WTC11 (cell line): ENCODE data around the gene CYP11A1. TPM values are rescaled to one million over a fixed set of nuclear protein-coding genes. Genes with fewer than 3 reads are reported as not detected.
A peak's percentile ranks its signal among the peaks of the same experiment; 100 is the strongest.

Source experiments
- ATAC-seq: fragments of 200-7000 bp; cut with Tn5 transposase; 2 replicates; pipeline ENCODE4 v1.10.0; 2021; ENCODE audit warnings: mild to moderate bottlenecking, moderate library complexity
- CTCF ChIA-PET: fragments of 300-600 bp; sonication (Branson Sonifier 250); formaldehyde crosslinking; loops from one replicate; lab custom pipeline; 2021; ENCODE audit warnings: antibody characterized with exemption; lab: Charles Lee
- POLR2A ChIA-PET: fragments of 350-600 bp; sonication (Branson Sonifier 250); formaldehyde crosslinking; loops from one replicate; lab custom pipeline; 2021; ENCODE audit warnings: antibody characterized with exemption; lab: Charles Lee
- DNase-seq: peaks from one replicate; pipeline ENCODE4 v3.0.0; 2021; ENCODE audit warnings: low spot score
- H3K27ac Mint-ChIP-seq: 2 replicates; pipeline ENCODE4 v1.8.0; 2021; ENCODE audit warnings: mixed read lengths
- H3K27me3 Mint-ChIP-seq: 2 replicates; pipeline ENCODE4 v1.8.0; 2021; ENCODE audit warnings: low read depth, mild to moderate bottlenecking, moderate library complexity, mixed read lengths
- H3K36me3 Mint-ChIP-seq: 2 replicates; pipeline ENCODE4 v1.8.0; 2021; ENCODE audit warnings: mixed read lengths
- H3K4me1 Mint-ChIP-seq: 2 replicates; pipeline ENCODE4 v1.8.0; 2022; ENCODE audit warnings: mixed read lengths
- H3K4me3 Mint-ChIP-seq: 2 replicates; pipeline ENCODE4 v1.8.0; 2021; ENCODE audit warnings: mild to moderate bottlenecking, moderate library complexity, mixed read lengths
- H3K9me3 Mint-ChIP-seq: 2 replicates; pipeline ENCODE4 v1.8.0; 2021; ENCODE audit warnings: mixed read lengths
- ETV6 ChIP-seq: sonication (generic); formaldehyde crosslinking; IDR thresholded peaks from 2 replicates; pipeline ENCODE4 v1.8.1; 2022; ENCODE audit warnings: mild to moderate bottlenecking, missing genetic modification reagents
- HMGA2 ChIP-seq: fragments of 250-450 bp; sonication (Bioruptor Pico); IDR thresholded peaks from 2 replicates; pipeline ENCODE4 v1.4.0; 2021; ENCODE audit warnings: mild to moderate bottlenecking, moderate library complexity
- JAZF1 ChIP-seq: fragments of 250-450 bp; sonication (Bioruptor Pico); IDR thresholded peaks from 2 replicates; pipeline ENCODE4 v1.9.0; 2021; ENCODE audit warnings: moderate library complexity, mild to moderate bottlenecking, inconsistent platforms
- NR2C2 ChIP-seq: sonication (generic); formaldehyde crosslinking; IDR thresholded peaks from 2 replicates; pipeline ENCODE4 v1.8.0; 2022; ENCODE audit warnings: mild to moderate bottlenecking, missing genetic modification reagents
- ZNF219 ChIP-seq: sonication (generic); formaldehyde crosslinking; IDR thresholded peaks from 2 replicates; pipeline ENCODE4 v1.8.0; 2023; ENCODE audit warnings: missing genetic modification reagents, mild to moderate bottlenecking, borderline replicate concordance
- total RNA-seq: library from RNA; stranded (reverse); gene quantifications from 3 replicates; pipeline ENCODE4 v1.2.3, GENCODE V29; 2021
- TF ChIP-seq, protein P1 (sequence below): fragments of 250-450 bp; sonication (Bioruptor Pico); IDR thresholded peaks from 2 replicates; pipeline ENCODE4 v1.9.0; 2021; ENCODE audit warnings: mild to moderate bottlenecking, borderline replicate concordance
- TF ChIP-seq, protein P2 (sequence below): sonication (generic); formaldehyde crosslinking; IDR thresholded peaks from 2 replicates; pipeline ENCODE4 v1.8.1; 2023; ENCODE audit warnings: mild to moderate bottlenecking, missing genetic modification reagents
- TF ChIP-seq, protein P3 (sequence below): fragments of 250-450 bp; sonication (Bioruptor Pico); IDR thresholded peaks from 2 replicates; pipeline ENCODE4 v1.9.0; 2021; ENCODE audit warnings: mild to moderate bottlenecking
- TF ChIP-seq, protein P4 (sequence below): fragments of 250-450 bp; sonication (Bioruptor Pico); IDR thresholded peaks from 2 replicates; pipeline ENCODE4 v1.9.0; 2021; ENCODE audit warnings: moderate library complexity, mild to moderate bottlenecking, inconsistent platforms, borderline replicate concordance
- TF ChIP-seq, protein P5 (sequence below): fragments of 250-450 bp; sonication (Bioruptor Pico); IDR thresholded peaks from 2 replicates; pipeline ENCODE4 v1.8.0; 2021; ENCODE audit warnings: mild to moderate bottlenecking
- TF ChIP-seq, protein P6 (sequence below): sonication (generic); formaldehyde crosslinking; IDR thresholded peaks from 2 replicates; pipeline ENCODE4 v1.8.0; 2023; ENCODE audit warnings: missing genetic modification reagents
- TF ChIP-seq, protein P7 (sequence below): fragments of 250-450 bp; sonication (Bioruptor Pico); conservative IDR thresholded peaks from 2 replicates; pipeline ENCODE4 v1.9.0; 2021; ENCODE audit warnings: mild to moderate bottlenecking

CYP11A1 gene
- total RNA-seq, 1 experiment from 2014 or later = 3.4 TPM

DNA sequence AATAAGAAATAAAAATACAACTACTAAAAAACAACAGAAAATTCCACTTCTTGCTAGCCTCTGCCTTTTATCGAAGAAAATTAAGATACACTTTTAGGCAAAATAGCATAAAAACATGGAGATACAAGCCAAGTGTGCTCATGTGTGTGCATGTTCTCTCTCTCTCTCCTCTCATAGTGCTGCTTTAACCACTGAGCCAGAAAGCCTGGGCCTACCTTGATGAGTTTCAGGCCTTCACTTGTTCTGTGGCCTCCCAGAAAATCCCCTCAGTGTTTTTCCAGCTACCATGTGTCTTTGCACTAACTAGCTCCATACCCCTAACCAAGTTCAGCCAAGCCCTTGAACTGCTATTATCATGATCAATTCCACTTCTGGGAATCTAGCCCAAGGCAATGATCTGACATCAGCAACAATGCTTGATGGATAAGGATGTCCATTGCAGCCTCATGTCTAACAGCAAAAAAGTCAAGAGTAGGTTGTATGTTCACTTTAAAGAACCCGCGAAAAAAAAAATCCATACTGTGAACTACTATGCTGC is 18.1 kb downstream of the CYP11A1 start (continued):
- TF ChIP-seq, protein P1, sequence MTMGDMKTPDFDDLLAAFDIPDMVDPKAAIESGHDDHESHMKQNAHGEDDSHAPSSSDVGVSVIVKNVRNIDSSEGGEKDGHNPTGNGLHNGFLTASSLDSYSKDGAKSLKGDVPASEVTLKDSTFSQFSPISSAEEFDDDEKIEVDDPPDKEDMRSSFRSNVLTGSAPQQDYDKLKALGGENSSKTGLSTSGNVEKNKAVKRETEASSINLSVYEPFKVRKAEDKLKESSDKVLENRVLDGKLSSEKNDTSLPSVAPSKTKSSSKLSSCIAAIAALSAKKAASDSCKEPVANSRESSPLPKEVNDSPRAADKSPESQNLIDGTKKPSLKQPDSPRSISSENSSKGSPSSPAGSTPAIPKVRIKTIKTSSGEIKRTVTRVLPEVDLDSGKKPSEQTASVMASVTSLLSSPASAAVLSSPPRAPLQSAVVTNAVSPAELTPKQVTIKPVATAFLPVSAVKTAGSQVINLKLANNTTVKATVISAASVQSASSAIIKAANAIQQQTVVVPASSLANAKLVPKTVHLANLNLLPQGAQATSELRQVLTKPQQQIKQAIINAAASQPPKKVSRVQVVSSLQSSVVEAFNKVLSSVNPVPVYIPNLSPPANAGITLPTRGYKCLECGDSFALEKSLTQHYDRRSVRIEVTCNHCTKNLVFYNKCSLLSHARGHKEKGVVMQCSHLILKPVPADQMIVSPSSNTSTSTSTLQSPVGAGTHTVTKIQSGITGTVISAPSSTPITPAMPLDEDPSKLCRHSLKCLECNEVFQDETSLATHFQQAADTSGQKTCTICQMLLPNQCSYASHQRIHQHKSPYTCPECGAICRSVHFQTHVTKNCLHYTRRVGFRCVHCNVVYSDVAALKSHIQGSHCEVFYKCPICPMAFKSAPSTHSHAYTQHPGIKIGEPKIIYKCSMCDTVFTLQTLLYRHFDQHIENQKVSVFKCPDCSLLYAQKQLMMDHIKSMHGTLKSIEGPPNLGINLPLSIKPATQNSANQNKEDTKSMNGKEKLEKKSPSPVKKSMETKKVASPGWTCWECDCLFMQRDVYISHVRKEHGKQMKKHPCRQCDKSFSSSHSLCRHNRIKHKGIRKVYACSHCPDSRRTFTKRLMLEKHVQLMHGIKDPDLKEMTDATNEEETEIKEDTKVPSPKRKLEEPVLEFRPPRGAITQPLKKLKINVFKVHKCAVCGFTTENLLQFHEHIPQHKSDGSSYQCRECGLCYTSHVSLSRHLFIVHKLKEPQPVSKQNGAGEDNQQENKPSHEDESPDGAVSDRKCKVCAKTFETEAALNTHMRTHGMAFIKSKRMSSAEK (CRISPR knock-in tag) = no peak
- TF ChIP-seq ETV6 (CRISPR knock-in tag) = no peak
- no peak for TF ChIP-seq NR2C2 (CRISPR knock-in tag)
- TF ChIP-seq HMGA2 (CRISPR knock-in tag) = no peak
- TF ChIP-seq, protein P2, sequence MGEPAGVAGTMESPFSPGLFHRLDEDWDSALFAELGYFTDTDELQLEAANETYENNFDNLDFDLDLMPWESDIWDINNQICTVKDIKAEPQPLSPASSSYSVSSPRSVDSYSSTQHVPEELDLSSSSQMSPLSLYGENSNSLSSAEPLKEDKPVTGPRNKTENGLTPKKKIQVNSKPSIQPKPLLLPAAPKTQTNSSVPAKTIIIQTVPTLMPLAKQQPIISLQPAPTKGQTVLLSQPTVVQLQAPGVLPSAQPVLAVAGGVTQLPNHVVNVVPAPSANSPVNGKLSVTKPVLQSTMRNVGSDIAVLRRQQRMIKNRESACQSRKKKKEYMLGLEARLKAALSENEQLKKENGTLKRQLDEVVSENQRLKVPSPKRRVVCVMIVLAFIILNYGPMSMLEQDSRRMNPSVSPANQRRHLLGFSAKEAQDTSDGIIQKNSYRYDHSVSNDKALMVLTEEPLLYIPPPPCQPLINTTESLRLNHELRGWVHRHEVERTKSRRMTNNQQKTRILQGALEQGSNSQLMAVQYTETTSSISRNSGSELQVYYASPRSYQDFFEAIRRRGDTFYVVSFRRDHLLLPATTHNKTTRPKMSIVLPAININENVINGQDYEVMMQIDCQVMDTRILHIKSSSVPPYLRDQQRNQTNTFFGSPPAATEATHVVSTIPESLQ = no peak
- TF ChIP-seq, protein P3, sequence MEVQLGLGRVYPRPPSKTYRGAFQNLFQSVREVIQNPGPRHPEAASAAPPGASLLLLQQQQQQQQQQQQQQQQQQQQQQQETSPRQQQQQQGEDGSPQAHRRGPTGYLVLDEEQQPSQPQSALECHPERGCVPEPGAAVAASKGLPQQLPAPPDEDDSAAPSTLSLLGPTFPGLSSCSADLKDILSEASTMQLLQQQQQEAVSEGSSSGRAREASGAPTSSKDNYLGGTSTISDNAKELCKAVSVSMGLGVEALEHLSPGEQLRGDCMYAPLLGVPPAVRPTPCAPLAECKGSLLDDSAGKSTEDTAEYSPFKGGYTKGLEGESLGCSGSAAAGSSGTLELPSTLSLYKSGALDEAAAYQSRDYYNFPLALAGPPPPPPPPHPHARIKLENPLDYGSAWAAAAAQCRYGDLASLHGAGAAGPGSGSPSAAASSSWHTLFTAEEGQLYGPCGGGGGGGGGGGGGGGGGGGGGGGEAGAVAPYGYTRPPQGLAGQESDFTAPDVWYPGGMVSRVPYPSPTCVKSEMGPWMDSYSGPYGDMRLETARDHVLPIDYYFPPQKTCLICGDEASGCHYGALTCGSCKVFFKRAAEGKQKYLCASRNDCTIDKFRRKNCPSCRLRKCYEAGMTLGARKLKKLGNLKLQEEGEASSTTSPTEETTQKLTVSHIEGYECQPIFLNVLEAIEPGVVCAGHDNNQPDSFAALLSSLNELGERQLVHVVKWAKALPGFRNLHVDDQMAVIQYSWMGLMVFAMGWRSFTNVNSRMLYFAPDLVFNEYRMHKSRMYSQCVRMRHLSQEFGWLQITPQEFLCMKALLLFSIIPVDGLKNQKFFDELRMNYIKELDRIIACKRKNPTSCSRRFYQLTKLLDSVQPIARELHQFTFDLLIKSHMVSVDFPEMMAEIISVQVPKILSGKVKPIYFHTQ (CRISPR knock-in tag) = no peak

DNA sequence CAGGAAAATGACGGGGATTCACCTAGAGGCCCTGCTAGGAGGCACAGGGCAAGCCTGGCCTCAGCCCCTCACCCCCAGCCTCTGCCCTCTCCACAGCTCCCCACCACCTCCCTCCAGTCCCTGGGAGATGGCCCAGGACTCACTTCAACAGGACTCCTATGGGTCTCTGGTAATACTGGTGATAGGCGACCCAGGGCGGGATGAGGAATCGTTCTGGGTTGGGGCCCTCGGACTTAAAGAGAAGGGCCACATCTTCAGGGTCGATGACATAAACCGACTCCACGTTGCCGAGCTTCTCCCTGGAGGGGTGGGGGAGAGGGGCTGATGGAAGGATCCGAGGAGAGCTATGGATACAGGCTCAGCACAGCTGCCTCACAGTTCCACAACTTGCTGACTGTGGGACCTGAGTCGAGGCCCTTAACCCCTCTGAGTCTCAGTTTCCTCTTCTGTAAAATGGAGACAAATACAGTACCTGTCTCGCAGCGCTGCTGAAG is 19.6 kb downstream of the CYP11A1 start:
- Mint-ChIP-seq H3K4me3 (no peak overlapping the region), H3K27ac (no peak overlapping the region), H3K27me3 (peaks cover 3% of the 10 kb centered on the region; the same call in 1 of the 2 replicates), H3K36me3 (peaks cover 4% of the 10 kb centered on the region), H3K4me1 (peaks cover 28% of the 10 kb centered on the region)
- ChIA-PET CTCF (interaction anchor here (0.6 to 0.8 kb wide), 2 partner anchors 27 to 34 kb away, joined by 3 read pairs; no protein-coding TSS in a partner anchor), POLR2A (no interaction called here)
- ATAC-seq = no peak
- peak; percentile 7 for DNase-seq
- TF ChIP-seq ZNF219 (CRISPR knock-in tag) = no peak
- TF ChIP-seq, protein P4, sequence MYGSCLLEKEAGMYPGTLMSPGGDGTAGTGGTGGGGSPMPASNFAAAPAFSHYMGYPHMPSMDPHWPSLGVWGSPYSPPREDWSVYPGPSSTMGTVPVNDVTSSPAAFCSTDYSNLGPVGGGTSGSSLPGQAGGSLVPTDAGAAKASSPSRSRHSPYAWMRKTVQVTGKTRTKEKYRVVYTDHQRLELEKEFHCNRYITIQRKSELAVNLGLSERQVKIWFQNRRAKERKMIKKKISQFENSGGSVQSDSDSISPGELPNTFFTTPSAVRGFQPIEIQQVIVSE (CRISPR knock-in tag) = no peak
- TF ChIP-seq, protein P5, sequence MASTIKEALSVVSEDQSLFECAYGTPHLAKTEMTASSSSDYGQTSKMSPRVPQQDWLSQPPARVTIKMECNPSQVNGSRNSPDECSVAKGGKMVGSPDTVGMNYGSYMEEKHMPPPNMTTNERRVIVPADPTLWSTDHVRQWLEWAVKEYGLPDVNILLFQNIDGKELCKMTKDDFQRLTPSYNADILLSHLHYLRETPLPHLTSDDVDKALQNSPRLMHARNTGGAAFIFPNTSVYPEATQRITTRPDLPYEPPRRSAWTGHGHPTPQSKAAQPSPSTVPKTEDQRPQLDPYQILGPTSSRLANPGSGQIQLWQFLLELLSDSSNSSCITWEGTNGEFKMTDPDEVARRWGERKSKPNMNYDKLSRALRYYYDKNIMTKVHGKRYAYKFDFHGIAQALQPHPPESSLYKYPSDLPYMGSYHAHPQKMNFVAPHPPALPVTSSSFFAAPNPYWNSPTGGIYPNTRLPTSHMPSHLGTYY (CRISPR knock-in tag) = no peak
- TF ChIP-seq JAZF1 = no peak
- TF ChIP-seq, protein P6, sequence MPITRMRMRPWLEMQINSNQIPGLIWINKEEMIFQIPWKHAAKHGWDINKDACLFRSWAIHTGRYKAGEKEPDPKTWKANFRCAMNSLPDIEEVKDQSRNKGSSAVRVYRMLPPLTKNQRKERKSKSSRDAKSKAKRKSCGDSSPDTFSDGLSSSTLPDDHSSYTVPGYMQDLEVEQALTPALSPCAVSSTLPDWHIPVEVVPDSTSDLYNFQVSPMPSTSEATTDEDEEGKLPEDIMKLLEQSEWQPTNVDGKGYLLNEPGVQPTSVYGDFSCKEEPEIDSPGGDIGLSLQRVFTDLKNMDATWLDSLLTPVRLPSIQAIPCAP = no peak
- TF ChIP-seq, protein P7, sequence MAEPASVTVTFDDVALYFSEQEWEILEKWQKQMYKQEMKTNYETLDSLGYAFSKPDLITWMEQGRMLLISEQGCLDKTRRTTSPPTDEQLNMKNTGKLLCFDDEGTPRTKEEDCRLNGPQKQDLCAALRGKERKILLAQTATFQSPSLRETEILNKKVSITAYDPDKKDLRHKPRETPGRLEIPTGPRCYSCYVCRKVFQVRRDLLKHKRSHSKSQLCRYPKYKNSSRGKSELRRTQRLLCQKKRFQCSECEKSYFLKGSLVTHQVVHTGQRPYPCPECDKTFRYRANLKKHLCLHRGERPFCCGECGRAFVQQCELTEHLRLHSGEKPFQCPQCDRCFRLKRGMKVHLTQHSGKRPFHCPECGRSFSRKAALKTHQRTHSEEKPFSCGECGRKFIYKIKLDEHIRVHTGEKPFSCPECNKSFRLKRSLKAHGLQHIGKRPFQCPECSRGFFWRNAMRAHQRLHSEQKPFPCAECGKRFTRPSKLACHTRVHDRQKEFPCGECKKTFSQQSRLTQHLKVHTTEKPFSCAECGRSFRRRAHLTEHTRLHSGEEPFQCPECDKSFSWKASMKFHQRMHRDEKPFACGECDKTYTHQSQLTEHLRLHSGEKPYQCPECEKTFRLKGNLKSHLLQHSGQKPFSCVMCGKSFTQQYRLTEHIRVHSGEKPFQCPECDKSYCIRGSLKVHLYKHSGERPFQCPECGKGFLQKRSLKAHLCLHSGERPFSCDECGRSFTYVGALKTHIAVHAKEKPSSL (CRISPR knock-in tag) = no peak
- TF ChIP-seq, all 79 proteins: peak for 0
- peaks cover 4% of the 10 kb centered on the region for H3K9me3 Mint-ChIP-seq
